HG02678 (cell line): ENCODE results near the gene CSF1R.

Source experiments
- ATAC-seq: cut with Tn5 transposase; IDR thresholded peaks from one replicate; pipeline ENCODE4 v1.9.1; 2021; ENCODE audit warnings: mild to moderate bottlenecking, moderate library complexity; ENCODE audit not compliant: unreplicated experiment

Gene CSF1R

DNA sequence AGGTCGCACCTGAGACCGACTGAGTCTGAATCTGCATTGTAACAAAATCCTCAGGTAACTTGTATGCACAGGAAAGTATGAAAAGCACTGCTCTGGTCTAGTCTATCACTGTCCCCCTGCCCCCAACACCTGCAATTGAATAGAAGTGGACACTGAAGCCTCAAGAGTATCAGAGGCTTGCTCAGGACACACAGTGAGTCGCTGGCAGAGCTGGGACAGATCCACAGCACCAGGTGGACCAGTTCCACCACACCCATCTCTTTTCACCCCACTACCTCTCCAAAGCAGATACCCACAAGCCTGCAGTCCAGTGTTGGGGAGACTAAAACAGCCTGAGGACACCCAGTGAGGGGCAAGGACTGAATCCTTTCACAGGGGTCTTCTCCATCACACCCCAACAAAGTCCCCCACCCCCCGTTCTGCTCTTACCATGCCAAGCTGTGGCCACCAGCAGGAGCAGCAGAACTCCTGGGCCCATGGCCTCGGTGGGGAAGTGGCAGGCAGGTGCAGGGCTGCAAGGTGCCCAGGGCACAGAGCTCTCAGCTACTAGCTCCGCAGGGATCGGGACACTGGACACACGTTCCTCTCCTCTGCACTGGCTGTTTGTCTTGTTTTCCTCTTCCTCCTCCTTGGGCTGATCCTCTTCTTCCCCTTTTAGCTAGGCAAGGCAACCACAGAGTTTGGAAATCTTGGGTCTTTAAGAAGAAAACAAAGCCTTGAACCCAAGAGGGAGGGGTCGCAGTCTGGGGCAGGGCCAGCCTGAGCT, at the start of gene CSF1R:
Gene CSF1R, minus strand, starts transcription at position 605 of the 766 bp plus-strand sequence. Its CDS starts 127 bp downstream, at position 478.
- ATAC-seq, result no peak

GRCh38 chr5:150135557-150136304, 49.4 kb upstream of the CSF1R start:
- no peak for ATAC-seq

DNA sequence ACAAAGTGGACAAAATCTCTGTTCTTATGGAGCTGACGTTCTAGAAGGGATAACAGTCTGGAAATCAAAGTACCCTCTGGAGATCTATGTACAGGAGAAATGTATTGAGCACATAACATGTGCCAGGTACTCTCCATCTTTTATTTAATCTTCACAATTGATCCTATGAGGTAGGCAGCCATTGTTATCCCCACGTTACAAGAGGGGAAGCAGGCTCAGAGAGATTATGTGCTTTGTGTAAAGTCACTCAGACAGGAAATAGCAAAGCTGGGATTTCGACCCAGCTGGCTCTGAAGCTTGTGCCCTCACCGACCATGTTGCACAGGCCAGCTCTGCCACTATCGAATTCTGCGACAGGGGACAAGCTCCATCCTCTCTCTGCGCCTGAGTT, 47.8 kb upstream of the CSF1R start:
- ATAC-seq, result no peak

GRCh38 chr5:150133581-150134197, 47.3 kb upstream of the CSF1R start:
- no peak for ATAC-seq

GRCh38 chr5:150132740-150133139, 46.4 kb upstream of the CSF1R start:
- ATAC-seq, result no peak

GRCh38 chr5:150131978-150132694, 45.8 kb upstream of the CSF1R start:
- no peak for ATAC-seq

- no peak for ATAC-seq
Observed at GRCh38 chr5:150131461-150131860, 45.1 kb upstream of the CSF1R start.

GRCh38 chr5:150130493-150130922, 44.2 kb upstream of the CSF1R start:
- no peak for ATAC-seq

- ATAC-seq, result peak; percentile 53
Observed at GRCh38 chr5:150129813-150130492, 43.6 kb upstream of the CSF1R start.

- no peak for ATAC-seq
Observed at GRCh38 chr5:150129454-150129812, 43.1 kb upstream of the CSF1R start.

GRCh38 chr5:150126921-150127265, 40.5 kb upstream of the CSF1R start:
- ATAC-seq, result no peak

DNA sequence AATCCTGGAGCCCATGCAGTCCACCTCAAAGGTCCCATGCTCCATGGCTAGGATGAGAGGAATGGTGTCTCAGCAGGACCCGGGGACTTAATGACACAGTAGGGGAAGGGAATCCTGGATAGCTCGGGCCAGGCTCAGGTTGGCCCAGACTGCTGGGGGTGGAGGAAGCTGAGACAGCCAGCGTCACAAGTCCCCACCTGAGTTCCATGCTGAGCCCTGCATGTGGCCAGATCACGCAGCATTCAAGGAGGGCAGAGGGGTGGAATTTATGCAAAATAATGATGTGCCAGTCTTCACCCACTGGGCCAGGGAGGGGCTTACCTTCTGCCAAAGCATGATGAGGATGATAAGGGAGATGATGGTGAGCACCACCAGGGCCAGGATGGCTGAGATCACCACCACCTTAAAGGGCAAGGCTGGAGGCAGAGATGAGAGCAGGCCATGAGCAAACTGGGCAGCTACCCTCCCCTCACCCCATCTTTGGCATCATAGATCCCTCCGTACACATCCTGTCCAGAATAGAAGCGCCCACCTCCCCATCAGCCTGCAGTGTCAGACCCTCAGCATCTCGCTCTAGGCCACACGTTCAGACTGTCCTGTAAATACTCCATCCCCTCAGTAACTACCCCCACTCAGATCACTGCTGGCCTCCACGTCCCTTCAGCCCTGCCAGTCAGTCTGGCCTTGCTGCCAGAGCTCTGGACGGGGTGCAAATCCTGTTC, 40.0 kb upstream of the CSF1R start:
- no peak for ATAC-seq

- no peak for ATAC-seq
Observed at GRCh38 chr5:150125334-150125733, 39.0 kb upstream of the CSF1R start.

- no peak for ATAC-seq
Observed at GRCh38 chr5:150124596-150124995, 38.2 kb upstream of the CSF1R start.

DNA sequence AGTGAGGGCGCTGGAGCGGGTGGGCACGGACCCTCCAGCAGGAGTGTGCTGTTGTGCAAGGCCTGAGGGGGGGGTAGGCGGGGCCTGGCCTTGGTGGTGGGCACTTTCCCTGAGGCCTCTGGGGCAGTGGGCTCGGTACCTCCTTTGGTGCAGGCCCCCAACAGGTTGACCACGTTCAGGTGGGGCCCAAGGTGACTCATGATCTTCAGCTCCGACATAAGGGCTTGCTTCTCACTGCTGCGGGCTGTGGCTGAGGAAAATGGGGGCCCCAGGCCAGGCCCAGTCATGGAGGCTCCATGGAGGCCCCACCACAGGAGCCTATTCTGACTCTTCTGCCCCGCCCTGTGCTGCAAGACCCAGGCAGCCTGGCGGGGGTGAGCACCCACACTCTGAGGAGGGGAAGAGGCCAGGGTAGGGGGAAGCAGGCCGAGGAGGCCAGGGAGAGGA, 37.8 kb upstream of the CSF1R start:
- no peak for ATAC-seq

DNA sequence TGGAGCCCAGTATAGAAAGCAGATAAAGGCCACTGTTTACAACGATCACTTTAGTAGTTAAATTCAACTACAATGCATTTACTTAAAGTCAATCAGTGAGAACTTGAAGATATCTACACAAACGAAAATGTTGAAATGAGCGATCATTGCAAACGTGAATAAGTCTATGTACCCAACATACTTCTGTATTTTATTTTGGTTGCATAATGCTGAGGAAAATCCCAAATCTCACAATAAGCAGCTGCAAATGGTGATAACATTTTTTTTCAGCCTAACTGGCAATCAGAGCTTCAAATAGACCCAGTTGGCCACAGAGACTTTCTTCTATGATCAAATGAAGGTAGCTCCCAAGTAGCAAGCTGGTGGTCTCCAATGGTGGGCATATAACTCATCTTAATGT, 37.2 kb upstream of the CSF1R start:
- no peak for ATAC-seq

- ATAC-seq, result no peak
Observed at GRCh38 chr5:150122536-150123481, 36.5 kb upstream of the CSF1R start.

GRCh38 chr5:150122158-150122510, 35.8 kb upstream of the CSF1R start:
- ATAC-seq, result peak; percentile 75
